GM20431 (cell line): ENCODE data around the gene MPRIP.

Experiments
- in situ Hi-C: fragments of 300-500 bp; cut with MseI, MboI; formaldehyde crosslinking; loops from one replicate; pipeline ENCODE4 v1.15.0; 2020; ENCODE audit warnings: low sequenced_read_pairs; ENCODE audit not compliant: unreplicated experiment

The MPRIP gene

GRCh38 chr17:17028059-17028877 is 14.0 kb upstream of the MPRIP start:
- in situ Hi-C loops, result loop anchor here (25.0 kb wide), 1 partner anchor 284 kb away; the partner anchor contains the start of gene NT5M

DNA sequence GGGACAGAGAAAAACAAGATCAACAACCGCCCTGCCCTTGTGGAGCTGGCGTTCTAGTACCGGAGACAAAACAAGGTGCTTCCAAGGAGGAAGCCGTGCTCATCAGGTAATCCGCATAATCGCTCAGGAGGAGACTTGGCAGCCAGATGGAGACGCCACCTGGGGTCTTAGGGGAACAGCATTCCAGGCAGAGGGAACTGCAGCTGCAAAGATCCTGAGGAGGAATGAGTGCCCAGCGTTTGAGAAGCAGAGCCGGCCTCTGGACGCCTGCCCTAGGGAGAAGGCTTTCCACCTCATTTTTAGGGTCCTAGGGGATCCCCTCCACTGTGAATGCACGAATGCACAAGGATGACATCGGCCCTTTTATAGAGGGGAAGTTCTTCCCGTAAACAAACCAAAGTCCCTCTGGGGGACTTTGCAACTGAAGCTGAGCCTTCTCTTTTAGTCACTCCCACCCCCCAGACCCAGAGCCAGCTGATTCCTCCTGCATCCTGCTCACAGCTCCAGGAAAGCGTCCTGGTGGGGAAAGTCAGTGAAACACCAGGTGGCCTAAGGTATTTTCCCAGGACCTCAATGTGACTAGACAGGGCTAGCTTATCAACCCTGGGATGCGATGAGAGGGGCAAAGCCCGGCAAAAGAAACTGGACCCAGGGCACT is 13.2 kb upstream of the MPRIP start:
- in situ Hi-C loops, result loop anchor here (25.0 kb wide), 1 partner anchor 283 kb away; the partner anchor contains the start of gene NT5M

DNA sequence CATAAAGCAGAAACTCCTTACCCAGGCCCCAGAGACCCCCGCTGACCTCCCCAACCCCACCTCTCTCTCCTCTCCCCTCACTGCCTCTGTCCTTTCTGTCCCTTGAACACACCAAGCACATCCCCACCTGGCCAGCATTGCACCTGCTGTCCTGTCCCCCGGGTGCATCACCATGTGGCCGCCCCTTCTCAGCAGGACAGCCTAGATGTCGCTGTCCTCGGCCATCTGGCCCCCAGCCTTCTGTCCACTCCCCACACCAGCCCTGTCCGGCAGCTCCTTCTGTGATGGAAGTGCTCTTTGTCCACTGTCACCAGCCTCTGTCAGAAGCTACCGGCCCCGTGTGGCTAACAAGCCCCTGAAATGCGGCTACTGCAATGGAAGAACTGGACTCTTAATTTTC is 12.3 kb upstream of the MPRIP start:
- in situ Hi-C loops, result loop anchor here (25.0 kb wide), 1 partner anchor 282 kb away; the partner anchor contains the start of gene NT5M

DNA sequence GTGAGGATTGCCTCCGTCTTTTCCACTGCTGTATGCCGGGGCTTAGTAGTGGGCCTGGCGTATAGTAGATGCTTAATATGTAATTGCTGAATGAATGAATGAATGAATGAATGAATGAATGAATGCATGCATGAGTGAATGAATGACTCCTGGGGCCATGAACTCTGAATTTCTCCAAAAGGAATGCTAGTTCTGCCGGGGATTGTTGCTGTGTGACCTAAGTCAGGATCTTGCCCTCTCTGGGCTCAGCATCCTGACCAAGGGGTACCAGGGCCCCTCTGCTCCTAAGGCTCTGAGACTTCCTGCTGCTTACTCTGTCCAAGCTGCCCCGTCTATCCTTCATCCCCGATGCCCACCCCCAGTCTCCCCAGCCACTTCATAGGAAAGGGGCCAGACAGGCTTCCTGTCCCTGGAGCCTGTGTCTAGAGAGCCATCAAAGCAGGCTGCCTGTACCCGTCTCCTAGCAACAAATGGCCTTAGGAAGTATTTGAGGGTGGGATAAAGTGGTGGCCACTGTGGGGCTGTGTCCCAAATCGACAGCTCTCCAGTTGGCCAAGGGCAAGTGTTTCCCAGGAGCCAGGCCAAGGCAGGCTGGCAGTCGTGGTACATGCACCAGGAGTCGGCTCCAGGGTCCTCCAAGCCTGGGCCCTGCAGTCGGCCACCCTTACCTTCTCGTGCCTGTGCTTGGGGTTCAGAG is 11.6 kb upstream of the MPRIP start:
- in situ Hi-C loops, result loop anchor here (25.0 kb wide), 1 partner anchor 282 kb away; the partner anchor contains the start of gene NT5M

- in situ Hi-C loops, result loop anchor here (25.0 kb wide), 1 partner anchor 280 kb away; the partner anchor contains the start of gene NT5M
Observed at GRCh38 chr17:17032131-17032692, 10.0 kb upstream of the MPRIP start.

- in situ Hi-C loops, result loop anchor here (25.0 kb wide), 1 partner anchor 279 kb away; the partner anchor contains the start of gene NT5M
Observed at GRCh38 chr17:17033466-17033865, 8.8 kb upstream of the MPRIP start.

GRCh38 chr17:17034026-17034425 is 8.2 kb upstream of the MPRIP start:
- in situ Hi-C loops, result loop anchor here (25.0 kb wide), 1 partner anchor 278 kb away; the partner anchor contains the start of gene NT5M

DNA sequence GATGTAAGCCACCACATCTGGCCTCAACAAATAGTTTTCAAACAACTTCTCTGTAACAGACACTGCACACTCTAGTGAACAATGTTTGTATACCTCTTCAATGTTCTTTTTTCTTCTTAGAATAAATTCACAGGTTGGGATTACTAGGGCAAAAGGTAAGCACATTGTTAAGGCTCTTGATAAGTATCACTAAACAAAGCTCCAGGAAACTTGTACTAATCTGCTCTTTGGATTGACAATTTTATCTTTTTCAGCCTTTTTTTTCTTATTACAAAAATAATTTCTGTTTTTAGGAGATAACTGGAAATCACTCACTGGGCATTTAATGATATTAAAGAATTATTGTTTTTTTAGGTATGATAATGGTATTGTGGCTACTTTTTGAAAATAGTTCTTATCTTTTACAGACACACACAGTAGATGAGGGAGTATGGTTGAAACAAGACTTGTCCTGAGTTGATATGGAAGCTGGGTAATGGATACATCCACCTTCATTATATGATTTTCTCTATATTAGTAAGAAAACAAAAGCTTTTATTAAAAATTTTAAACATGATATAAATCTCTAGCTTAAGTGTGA is 7.7 kb upstream of the MPRIP start:
- in situ Hi-C loops, result loop anchor here (25.0 kb wide), 1 partner anchor 278 kb away; the partner anchor contains the start of gene NT5M

- in situ Hi-C loops, result loop anchor here (25.0 kb wide), 1 partner anchor 277 kb away; the partner anchor contains the start of gene NT5M
Observed at GRCh38 chr17:17035490-17035889, 6.8 kb upstream of the MPRIP start.

DNA sequence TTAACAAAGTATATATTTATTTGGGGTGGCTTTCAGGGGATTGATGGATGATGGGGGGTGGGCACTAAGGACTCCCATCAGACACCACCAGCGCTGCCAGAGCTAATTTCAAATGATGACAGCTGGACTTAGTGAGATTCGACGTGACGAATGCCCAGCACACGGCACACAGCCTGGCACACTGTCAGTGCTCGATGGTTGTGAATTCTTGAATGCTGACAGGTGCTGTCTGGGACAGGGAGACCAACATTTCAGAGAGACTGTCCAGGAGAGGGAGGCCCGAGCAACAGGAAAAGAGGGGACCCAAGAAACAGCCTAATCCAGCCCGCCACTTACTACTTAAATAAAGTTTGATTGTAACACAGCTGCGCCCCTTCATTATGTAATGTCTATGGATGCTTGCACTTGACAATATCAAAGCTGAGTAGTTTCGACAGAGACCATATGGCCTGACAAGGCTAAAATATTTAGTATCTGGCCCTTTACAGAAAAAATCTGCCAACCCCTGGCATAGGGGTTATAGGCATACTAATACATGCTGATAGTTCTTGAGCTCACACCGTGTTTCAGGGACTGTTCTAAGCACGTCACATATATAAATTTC is 6.2 kb upstream of the MPRIP start:
- in situ Hi-C loops, result loop anchor here (25.0 kb wide), 1 partner anchor 276 kb away; the partner anchor contains the start of gene NT5M

DNA sequence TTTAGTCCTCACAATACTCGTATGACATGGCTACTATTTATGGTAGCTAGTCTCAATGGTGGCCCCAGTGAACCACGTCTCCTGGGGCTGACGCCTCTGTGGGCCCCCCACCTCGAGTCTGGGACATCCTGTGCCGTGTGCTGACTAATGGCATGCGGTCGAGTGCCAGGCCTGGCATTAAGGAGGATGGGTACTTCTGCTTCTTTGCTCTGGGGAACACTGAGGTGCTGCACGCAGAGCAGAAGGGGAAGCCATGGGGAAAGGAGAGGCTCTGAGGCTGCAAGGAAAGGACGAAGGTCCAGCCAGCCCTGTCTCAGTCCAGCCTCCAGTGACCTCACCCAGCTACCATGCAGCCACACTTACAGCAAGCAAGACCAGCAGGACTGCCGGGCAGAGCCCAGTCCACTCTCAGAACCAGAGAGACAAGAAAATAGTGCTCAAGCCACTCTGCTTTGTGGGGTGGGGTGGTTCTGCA is 5.7 kb upstream of the MPRIP start:
- in situ Hi-C loops, result loop anchor here (25.0 kb wide), 1 partner anchor 276 kb away; the partner anchor contains the start of gene NT5M

- in situ Hi-C loops, result loop anchor here (25.0 kb wide), 1 partner anchor 272 kb away; the partner anchor contains the start of gene NT5M
Observed at GRCh38 chr17:17039911-17040310, 2.3 kb upstream of the MPRIP start.

DNA sequence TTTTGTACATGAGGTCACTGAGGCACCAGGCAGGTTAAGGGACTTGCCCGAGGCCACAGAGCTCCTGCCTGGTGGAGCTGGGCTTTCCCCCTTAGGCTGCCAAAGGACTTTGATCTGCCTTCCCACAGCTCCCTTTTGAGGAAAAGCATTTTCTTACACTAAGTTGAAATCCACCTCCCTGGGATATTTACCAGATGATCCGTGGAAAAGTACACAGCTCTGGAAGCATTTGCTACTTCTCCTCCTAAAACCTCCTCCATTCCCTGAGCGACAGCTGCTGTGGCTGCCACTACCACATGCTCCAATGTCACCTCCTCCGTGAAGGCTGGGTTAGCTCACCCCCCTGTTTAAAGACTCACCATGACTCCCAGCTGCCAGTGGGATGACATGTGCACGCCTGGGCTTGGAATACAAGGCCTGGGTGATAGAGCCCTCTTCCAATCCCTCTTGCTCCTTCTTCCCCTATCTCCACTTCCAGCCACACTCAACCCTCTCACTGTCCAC is 1.2 kb upstream of the MPRIP start:
- in situ Hi-C loops, result loop anchor here (25.0 kb wide), 1 partner anchor 271 kb away; the partner anchor contains the start of gene NT5M

DNA sequence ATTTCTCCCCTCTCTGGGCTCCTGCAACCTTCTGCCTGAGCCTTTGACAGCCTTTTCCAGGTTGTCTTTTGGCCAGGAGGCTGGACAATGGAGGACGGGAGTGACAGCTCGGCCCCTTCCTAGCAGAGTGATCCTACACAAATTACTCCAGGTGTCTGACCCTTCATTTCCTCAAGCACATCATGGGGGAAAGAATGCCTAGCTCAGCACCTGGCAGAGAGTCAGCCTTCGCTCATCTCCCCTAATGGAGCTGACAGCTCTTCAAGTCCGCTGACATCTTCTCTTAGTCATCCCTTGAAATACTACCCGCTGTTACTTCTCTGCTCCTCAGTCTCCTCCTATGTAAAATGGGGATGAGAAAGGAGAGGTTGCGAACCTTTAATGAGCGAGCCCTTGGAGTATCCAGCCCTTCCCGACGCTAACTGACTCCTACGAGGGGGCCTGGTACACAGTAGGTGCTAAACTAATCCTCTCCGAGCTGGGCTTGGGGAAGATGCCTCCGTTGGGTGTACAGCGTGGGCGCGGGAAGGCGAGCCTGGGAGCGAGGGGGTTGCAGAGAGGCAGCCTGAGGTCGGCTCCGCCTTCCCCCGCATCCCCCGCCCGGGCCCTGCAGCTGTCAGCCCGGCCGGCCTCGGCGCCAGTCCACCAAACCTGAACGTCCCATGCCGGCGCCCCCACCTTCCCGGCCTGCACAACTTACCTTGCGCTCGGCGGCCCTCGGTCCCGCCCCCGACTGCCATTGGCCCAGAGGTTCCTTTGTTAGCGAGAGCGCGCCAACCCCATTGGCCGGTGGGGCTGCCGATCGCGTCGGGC is 480 bp upstream of the MPRIP start:
- in situ Hi-C loops, result loop anchor here (25.0 kb wide), 1 partner anchor 271 kb away; the partner anchor contains the start of gene NT5M

DNA sequence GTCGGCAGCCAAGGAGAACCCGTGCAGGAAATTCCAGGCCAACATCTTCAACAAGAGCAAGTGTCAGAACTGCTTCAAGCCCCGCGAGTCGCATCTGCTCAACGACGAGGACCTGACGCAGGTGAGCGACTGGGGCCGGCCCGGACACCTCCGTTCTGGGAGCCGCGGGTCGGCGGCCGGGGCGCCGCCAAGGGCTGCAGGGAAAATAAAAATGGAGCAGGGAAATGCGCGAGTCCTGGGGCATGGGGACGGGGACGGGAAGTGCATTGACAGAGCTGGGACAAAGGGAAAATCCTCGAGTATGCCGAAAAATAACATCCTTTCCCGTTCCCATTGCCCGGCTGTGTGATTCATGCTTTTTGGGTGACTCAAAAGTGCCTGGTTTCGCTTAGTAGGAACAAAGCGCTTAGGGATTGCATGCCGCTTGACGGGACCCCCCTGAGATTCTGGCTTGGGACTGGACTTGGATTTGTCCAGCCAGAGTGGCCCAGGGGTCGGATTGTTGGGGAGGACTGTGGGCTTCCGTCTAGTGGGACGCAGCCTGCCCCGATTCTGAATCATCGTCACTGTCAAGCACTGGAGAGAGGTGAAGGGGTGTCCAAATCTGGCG is 699 bp downstream of the MPRIP start:
- in situ Hi-C loops, result loop anchor here (25.0 kb wide), 1 partner anchor 269 kb away; the partner anchor contains the start of gene NT5M

GRCh38 chr17:17043461-17044271 is 1.4 kb downstream of the MPRIP start:
- in situ Hi-C loops, result loop anchor here (25.0 kb wide), 1 partner anchor 269 kb away; the partner anchor contains the start of gene NT5M
